ENCODE measurements around the gene C13orf42.
"Not testable (repeated sequence)": the region's sequence is repeated elsewhere in the genome, so short reads cannot be mapped to it uniquely, and the experiment has no call there.

Gene C13orf42

GRCh38 chr13:51120873-51121272 lies 9.8 kb upstream of the C13orf42 start:
- not testable (repeated sequence) for DNase-seq (ENCODE audit: low read depth in 2 of 2)

GRCh38 chr13:51118809-51119431 lies 7.8 kb upstream of the C13orf42 start:
- DNase-seq (ENCODE audit: low read depth in 2 of 2), result no peak

- no peak for DNase-seq (ENCODE audit: low read depth in 2 of 2)
Observed at GRCh38 chr13:51113969-51114368, 2.9 kb upstream of the C13orf42 start.

- DNase-seq (ENCODE audit: low read depth in 2 of 2), result no peak
Observed at GRCh38 chr13:51113186-51113881, 2.3 kb upstream of the C13orf42 start.

GRCh38 chr13:51112771-51113170 lies 1.7 kb upstream of the C13orf42 start:
- DNase-seq (ENCODE audit: low read depth in 2 of 2), result no peak

GRCh38 chr13:51111997-51112396 lies 923 bp upstream of the C13orf42 start:
- no peak for DNase-seq (ENCODE audit: low read depth in 2 of 2)

- DNase-seq (ENCODE audit: low read depth in 2 of 2), result no peak
Observed at GRCh38 chr13:51107996-51108395, 3.1 kb downstream of the C13orf42 start.

- DNase-seq (ENCODE audit: low read depth in 2 of 2), result no peak
Observed at GRCh38 chr13:51105046-51105445, 6.0 kb downstream of the C13orf42 start.

- no peak for DNase-seq (ENCODE audit: low read depth in 2 of 2)
Observed at GRCh38 chr13:51101636-51102235, 9.3 kb downstream of the C13orf42 start.

GRCh38 chr13:51097353-51098043 lies 13.6 kb downstream of the C13orf42 start:
- no peak for DNase-seq (ENCODE audit: low read depth in 2 of 2)

- DNase-seq (ENCODE audit: low read depth in 2 of 2), result no peak
Observed at GRCh38 chr13:51096131-51096530, 14.9 kb downstream of the C13orf42 start.

GRCh38 chr13:51093574-51093973 lies 17.5 kb downstream of the C13orf42 start:
- DNase-seq (ENCODE audit: low read depth in 2 of 2), result no peak

- DNase-seq (ENCODE audit: low read depth in 2 of 2), result no peak
Observed at GRCh38 chr13:51091839-51092238, 19.2 kb downstream of the C13orf42 start.

- DNase-seq (ENCODE audit: low read depth in 2 of 2), result no peak
Observed at GRCh38 chr13:51083706-51084105, 27.4 kb downstream of the C13orf42 start.

- not testable (repeated sequence) for DNase-seq (ENCODE audit: low read depth in 2 of 2)
Observed at GRCh38 chr13:51080478-51081065, 30.5 kb downstream of the C13orf42 start.

- DNase-seq (ENCODE audit: low read depth in 2 of 2), result no peak
Observed at GRCh38 chr13:51071493-51071892, 39.6 kb downstream of the C13orf42 start.

- DNase-seq (ENCODE audit: low read depth in 2 of 2), result peak; percentile 27 to 40
Observed at GRCh38 chr13:51070005-51070649, 40.9 kb downstream of the C13orf42 start.

GRCh38 chr13:51068501-51068900 lies 42.6 kb downstream of the C13orf42 start:
- no peak for DNase-seq (ENCODE audit: low read depth in 2 of 2)

- no peak for DNase-seq (ENCODE audit: low read depth in 2 of 2)
Observed at GRCh38 chr13:51067706-51068105, 43.4 kb downstream of the C13orf42 start.

- DNase-seq (ENCODE audit: low read depth in 2 of 2), result no peak
Observed at GRCh38 chr13:51067210-51067701, 43.8 kb downstream of the C13orf42 start.

- DNase-seq (ENCODE audit: low read depth in 2 of 2), result no peak
Observed at GRCh38 chr13:51066091-51066831, 44.8 kb downstream of the C13orf42 start.

All from fibroblast of skin of left biceps (primary cell).